Peyer's patch (tissue), 4 donors: Measurements from ENCODE around the gene ALDH7A1. TPM values are rescaled to one million over a fixed set of nuclear protein-coding genes. Genes with fewer than 3 reads are reported as not detected.

Experiments used
- DNase-seq, 3 donors: peaks; one replicate each; pipeline ENCODE4 v3.0.0-alpha.2; 2017 to 2019
- H3K27ac ChIP-seq, 4 donors: fragments of 200-600 bp; sonication (generic); one replicate each; pipeline ENCODE4 v1.5.1; 2016 to 2019
- H3K27me3 ChIP-seq, 2 donors: fragments of 200-600 bp; sonication (generic); one replicate each; pipeline ENCODE4 v1.5.1; 2019
- H3K36me3 ChIP-seq, 3 donors: fragments of 200-600 bp; sonication (generic); one replicate each; pipeline ENCODE4 v1.5.1; 2016 to 2019
- H3K4me1 ChIP-seq, 4 donors: fragments of 200-600 bp; sonication (generic); one replicate each; pipeline ENCODE4 v1.5.1; 2016 to 2019
- H3K4me3 ChIP-seq, 4 donors: fragments of 200-600 bp; sonication (generic); 1 replicate in 3 of 4; 2 replicates in 1 of 4; pipeline ENCODE4 v1.5.1; 2016 to 2019; ENCODE audit warnings: mild to moderate bottlenecking in 1 of 4
- H3K9me3 ChIP-seq, 4 donors: fragments of 200-600 bp; sonication (generic); one replicate each; pipeline ENCODE4 v1.5.1; 2016 to 2019; ENCODE audit warnings: mild to moderate bottlenecking in 1 of 4
- CTCF ChIP-seq, 6 experiments: fragments of 450-650 bp in 4 of 6; fragments of 200-600 bp in 2 of 6; sonication (generic) in 1 of 6; IDR thresholded peaks; one replicate each; pipeline ENCODE4 v1.5.1; 2017 to 2019; ENCODE audit warnings: antibody characterized with exemption in 6 of 6, mild to moderate bottlenecking in 3 of 6, moderate library complexity in 1 of 6
- POLR2A ChIP-seq, 2 donors: fragments of 450-650 bp; IDR thresholded peaks; one replicate each; pipeline ENCODE4 v1.5.1; 2017; ENCODE audit warnings: antibody characterized with exemption in 2 of 2, mild to moderate bottlenecking in 2 of 2, moderate library complexity in 2 of 2
- total RNA-seq, 4 donors: library from RNA; depleted of rRNA; stranded (reverse); fragments of >200 nt; gene quantifications; one replicate each; pipeline ENCODE4 v1.1.0, GENCODE V29; 2016

ALDH7A1 gene
- total RNA-seq, 4 donors from 2014 or later: 19.4 to 25.7 (median 22.0) TPM

- TF ChIP-seq POLR2A (IDR thresholded peaks at IDR 0.05) (no peak), CTCF (IDR thresholded peaks at IDR 0.05) (no peak)
- no peak for DNase-seq
- Histone ChIP-seq H3K4me3 (no peak overlapping the region), H3K9me3 (no peaks in the 10 kb centered on the region), H3K4me1 (no peaks in the 10 kb centered on the region), H3K27me3 (no peaks in the 10 kb centered on the region), H3K36me3 (peaks cover 0 to 8% (median 0%) of the 10 kb centered on the region in 3 donors), H3K27ac (no peak overlapping the region)
Observed at GRCh38 chr5:126587551-126588390, 7.2 kb downstream of the ALDH7A1 start.

DNA sequence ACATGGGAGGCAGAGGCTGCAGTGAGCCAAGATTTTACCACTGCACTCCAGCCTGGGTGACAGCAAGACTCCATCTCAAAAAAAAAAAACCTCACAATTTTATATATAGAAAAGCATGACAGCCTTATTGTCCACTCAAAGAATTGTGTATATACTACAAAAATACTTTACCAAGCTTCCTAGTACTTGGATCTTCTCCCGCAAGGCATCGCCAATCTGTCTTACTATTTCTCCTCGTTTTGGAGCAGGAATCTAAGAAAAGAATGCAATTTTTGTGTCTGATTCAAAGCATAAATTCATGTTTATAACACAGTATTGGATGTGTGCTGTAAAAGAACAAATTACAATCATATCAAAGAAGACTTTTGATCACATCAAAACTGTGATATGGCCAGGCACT is 11.3 kb downstream of the ALDH7A1 start:
- peaks cover 0 to 30% (median 0%) of the 10 kb centered on the region in 3 donors for H3K36me3 ChIP-seq
- no peak overlapping the region for H3K4me3 ChIP-seq
- no peak for TF ChIP-seq CTCF (IDR thresholded peaks at IDR 0.05)
- no peak for TF ChIP-seq POLR2A (IDR thresholded peaks at IDR 0.05)
- no peaks in the 10 kb centered on the region for H3K9me3 ChIP-seq
- H3K4me1 ChIP-seq: no peaks in the 10 kb centered on the region
- no peak for DNase-seq
- H3K27me3 ChIP-seq: no peaks in the 10 kb centered on the region
- no peak overlapping the region for H3K27ac ChIP-seq

GRCh38 chr5:126579716-126580115 is 15.3 kb downstream of the ALDH7A1 start:
- no peaks in the 10 kb centered on the region for H3K27me3 ChIP-seq
- H3K4me1 ChIP-seq: no peaks in the 10 kb centered on the region
- TF ChIP-seq POLR2A (IDR thresholded peaks at IDR 0.05): no peak
- TF ChIP-seq CTCF (IDR thresholded peaks at IDR 0.05): no peak
- no peak overlapping the region for H3K27ac ChIP-seq
- H3K9me3 ChIP-seq: no peaks in the 10 kb centered on the region
- peaks cover 0 to 27% (median 0%) of the 10 kb centered on the region in 3 donors for H3K36me3 ChIP-seq
- DNase-seq: no peak
- no peak overlapping the region for H3K4me3 ChIP-seq

GRCh38 chr5:126577415-126577814 is 17.6 kb downstream of the ALDH7A1 start:
- Histone ChIP-seq H3K36me3 (peaks cover 0 to 27% (median 0%) of the 10 kb centered on the region in 3 donors), H3K4me3 (no peak overlapping the region), H3K27me3 (no peaks in the 10 kb centered on the region), H3K9me3 (no peaks in the 10 kb centered on the region), H3K27ac (no peak overlapping the region), H3K4me1 (no peaks in the 10 kb centered on the region)
- DNase-seq: no peak
- TF ChIP-seq POLR2A (IDR thresholded peaks at IDR 0.05) (no peak), CTCF (IDR thresholded peaks at IDR 0.05) (no peak)

GRCh38 chr5:126576974-126577373 is 18.0 kb downstream of the ALDH7A1 start:
- Histone ChIP-seq H3K27ac (no peak overlapping the region), H3K27me3 (no peaks in the 10 kb centered on the region), H3K4me3 (no peak overlapping the region), H3K36me3 (peaks cover 0 to 27% (median 0%) of the 10 kb centered on the region in 3 donors), H3K9me3 (no peaks in the 10 kb centered on the region), H3K4me1 (no peaks in the 10 kb centered on the region)
- no peak for DNase-seq
- TF ChIP-seq POLR2A (IDR thresholded peaks at IDR 0.05): no peak
- TF ChIP-seq CTCF (IDR thresholded peaks at IDR 0.05): no peak
